Measurements from ENCODE around the gene TUBA1A.
"Not testable (repeated sequence)": the region's sequence is repeated elsewhere in the genome, so short reads cannot be mapped to it uniquely, and the experiment has no call there.

GRCh38 chr12:49184697-49185096 is 4.2 kb downstream of the TUBA1A start:
- TF ChIP-seq POLR2A (IDR thresholded peaks at IDR 0.05; ENCODE audit: low read depth, low read length); POLR2AphosphoS5 (IDR thresholded peaks at IDR 0.05; ENCODE audit: low read depth, low read length); TAF1 (IDR thresholded peaks at IDR 0.05; ENCODE audit: borderline replicate concordance, low read depth, low read length): not testable (repeated sequence)
